Fibroblast of skin of abdomen (primary cell): ENCODE results near the gene EID2.

Source experiments
- DNase-seq: peaks from one replicate; pipeline ENCODE4 v3.0.0-alpha.2; 2013

EID2 gene

DNA sequence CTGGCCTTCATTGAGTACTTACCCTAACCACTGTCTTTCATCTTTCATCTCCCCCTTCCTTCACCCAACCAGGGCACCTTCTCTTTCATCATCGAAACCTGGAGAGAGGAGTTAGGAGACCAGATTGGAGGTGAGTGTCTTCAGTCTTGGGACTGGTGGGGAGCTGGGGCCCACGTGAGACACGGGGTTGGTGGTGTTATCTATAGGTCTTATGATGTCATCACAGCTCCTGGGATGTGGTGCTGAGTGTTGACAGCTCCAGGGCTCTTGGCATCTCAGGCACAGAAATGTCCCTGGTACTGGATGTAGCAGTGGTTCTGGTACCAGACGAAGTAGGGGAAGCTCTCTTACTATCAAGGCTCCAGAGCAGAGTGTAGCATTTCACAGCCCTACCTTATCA lies 39.4 kb downstream of the EID2 start:
- no peak for DNase-seq

DNA sequence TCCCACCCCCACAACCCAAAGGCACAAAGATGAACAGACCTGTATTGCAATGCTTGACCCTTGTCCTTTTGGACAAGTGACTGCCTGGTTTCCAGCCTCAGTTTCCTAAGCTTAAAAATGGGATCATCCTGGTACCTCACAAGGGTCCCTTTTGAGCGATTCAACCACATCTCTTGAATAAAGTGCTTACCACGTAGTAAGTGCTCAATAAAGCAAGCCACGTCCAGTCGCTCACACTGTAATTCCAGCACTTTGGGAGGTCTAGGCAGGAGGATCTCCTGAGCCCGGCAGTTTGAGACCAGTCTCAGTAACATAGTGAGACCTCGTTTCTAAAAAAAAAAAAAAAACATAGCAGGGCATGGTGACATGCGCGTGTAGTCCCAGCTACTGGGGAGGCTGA lies 40.0 kb downstream of the EID2 start:
- no peak for DNase-seq

DNA sequence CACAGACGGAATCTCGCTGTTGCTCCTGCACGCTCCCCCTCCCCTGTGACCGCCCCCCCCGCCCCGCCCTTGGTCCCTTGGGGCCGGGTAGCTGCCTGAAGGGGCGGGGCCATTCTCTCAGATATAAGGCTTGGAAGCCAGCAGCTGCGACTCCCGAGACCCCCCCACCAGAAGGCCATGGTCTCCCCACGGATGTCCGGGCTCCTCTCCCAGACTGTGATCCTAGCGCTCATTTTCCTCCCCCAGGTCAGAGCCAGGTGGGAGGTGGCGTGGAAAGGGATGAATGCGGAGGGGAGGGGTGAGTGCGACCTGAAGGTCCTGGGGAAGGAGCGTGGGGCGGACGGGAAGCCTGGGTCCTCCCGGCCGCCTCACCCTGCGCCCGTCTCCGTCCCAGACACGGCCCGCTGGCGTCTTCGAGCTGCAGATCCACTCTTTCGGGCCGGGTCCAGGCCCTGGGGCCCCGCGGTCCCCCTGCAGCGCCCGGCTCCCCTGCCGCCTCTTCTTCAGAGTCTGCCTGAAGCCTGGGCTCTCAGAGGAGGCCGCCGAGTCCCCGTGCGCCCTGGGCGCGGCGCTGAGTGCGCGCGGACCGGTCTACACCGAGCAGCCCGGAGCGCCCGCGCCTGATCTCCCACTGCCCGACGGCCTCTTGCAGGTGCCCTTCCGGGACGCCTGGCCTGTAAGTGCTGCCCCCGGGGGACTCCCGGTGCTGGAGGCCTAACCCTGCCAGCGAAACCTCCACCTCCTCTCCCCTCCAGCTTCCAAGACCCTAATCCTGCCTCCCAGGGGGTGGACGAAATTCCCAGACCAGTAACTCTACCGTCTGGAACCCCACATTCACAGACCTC lies 40.9 kb downstream of the EID2 start, which contains the start of gene DLL3:
DLL3 (plus strand) TSS at position 150 of the 845 bp plus-strand sequence; CDS start at position 178, 28 bp downstream.
- DNase-seq: no peak

DNA sequence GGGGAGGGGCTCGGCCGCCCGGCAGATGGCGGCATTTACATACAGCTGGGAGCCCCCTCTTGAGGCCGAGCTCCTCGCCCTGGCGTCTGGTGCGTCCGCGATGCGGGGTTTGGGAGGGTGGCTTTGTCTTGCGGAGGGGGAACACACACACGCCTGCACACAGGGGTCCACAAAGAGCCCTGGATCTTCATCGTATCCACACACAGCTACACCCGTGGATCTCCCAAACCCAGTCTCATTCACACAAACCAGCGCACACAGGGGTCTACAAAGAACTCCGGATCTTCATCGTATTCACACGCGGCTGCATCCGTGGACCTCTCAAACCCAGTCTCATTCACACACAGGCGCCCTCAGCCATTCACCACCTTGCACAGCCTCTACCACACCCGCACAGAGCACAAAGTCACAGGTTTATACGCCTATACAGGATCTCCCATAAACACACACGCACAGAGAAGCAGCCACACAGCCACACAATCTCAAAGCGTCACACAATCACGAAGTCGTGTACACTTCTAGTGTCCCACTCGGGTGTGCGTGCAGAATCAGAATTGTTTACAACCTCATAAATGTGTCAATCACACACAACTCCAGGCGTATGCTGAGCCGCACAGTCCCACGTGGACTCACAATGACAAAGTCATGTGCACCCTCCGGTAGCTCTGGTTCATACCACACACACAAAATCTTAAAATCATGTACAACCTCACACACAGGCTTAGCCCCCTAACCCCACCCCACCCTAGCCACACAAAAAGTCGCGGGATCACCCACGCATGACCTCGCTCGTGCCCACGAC lies 41.8 kb downstream of the EID2 start:
- peak; percentile 16 for DNase-seq

DNA sequence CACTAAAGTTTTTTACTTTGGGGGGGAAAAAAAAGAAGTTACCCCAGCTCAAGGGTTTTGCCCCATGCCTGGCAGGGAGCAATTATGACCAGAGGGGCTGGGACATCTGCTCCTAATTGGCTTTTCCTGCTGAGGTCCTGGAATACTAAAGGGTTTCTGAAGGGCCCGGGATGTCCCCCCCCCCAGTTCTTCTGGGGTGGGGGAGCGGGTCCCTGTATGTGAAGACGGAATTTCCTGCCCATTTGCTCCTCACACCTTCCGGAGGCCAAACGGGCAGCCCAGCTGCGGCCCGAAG lies 42.3 kb downstream of the EID2 start:
- DNase-seq: no peak

DNA sequence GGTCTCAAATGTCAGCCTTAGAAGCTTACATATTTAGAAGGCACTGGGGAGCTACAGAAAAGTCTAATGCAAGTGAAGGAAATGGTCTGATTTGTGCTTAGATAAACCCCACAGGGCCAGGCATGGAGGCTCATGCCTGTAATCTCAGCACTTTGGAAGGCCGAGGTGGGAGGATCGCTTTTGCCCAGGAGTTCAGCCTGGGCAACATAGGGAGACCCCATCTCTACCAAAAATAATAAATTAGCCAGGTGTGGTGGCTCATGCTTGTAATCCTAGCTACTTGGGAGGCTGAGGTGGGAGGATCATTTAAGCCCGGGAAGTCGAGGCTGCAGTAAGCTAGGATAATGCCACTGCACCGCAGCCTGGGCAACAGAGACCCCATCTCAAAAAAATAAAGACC lies 43.9 kb downstream of the EID2 start:
- no peak for DNase-seq

DNA sequence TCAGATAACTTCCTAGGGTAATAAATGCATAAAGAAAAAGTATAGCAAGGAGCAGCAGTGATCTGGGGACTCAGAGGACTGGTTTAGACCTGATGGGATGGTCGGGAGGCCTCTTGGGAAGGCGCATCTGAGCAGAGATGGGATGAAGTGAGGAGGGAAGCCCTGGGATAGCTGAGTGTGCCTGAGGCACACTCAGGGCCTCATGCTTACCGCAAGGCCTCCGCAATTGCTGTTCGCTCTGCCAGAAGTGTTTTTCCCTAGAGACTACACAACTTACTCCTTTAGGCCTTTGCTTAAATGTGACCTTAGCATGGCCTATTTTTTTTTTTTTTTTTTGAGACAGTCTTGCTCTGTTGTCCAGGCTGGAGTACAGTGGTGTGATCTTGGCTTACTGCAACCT lies 45.3 kb downstream of the EID2 start:
- DNase-seq: no peak

DNA sequence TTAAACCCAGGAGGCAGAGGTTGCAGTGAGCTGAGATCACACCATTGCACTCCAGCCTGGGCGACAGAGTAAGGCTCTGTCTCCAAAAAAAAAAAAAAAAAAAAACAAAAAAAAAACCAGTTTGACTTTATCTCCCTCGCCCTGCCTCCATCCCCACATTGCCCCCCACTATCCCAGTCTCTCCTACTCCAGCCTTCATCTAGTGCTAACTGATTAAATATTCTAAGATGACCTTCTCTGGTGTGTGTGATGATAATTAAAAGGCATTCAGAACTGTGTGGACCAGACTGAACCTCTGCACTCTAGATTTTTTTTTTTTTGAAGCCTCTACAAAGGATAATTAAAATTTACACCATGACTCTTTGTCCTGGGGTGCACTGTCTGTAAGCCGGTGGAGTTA lies 47.2 kb downstream of the EID2 start:
- no peak for DNase-seq

DNA sequence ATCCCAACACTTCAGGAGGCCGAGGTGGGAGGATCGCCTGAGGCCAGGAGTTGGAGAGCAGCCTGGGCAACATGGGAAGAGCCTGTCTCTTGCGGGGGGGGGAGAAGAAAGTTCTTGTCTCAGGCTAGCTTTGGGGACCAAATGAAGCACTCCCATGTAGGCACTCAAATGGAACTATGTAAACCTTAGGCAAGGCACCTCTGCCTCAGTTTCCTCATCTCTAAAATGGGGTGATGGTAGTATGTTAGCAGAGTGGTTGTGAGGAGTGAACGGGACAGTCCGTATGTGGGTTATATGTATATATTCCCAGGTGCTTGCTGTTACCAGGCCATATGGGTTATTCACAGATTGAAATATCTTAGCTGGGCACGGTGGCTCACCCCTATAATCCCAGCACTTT lies 47.7 kb downstream of the EID2 start:
- no peak for DNase-seq

DNA sequence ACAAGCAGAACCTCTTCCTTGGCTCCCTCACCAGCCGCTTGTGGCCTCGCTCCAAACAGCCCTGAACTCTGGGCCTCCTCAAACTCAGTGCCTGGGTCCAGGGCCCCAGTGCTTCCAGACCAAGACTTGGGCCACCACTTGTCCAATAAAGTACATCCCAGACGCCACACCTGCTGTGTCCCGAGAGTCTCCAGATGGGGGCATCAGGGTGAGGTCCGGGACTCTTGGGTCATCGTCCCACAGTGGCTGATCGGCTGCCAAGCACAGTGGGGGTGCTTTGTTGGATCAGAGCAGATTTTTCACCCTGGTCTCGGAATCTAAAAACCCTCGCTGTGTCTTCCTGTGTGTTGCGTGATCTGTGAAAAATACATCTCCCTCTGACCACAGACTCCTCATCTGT lies 50.2 kb downstream of the EID2 start:
- DNase-seq: no peak
